BLaER1 (cell line): Measurements from ENCODE around the gene NDUFS7.

Source experiments
- H3K27ac ChIP-seq: shearing (Covaris generic); formaldehyde crosslinking; 2 replicates; pipeline ENCODE4 v1.8.1; 2022
- H3K27me3 ChIP-seq: shearing (Covaris generic); formaldehyde crosslinking; 2 replicates; pipeline ENCODE4 v1.8.1; 2022
- H3K36me3 ChIP-seq: shearing (Covaris generic); formaldehyde crosslinking; 2 replicates; pipeline ENCODE4 v1.8.1; 2022
- H3K4me1 ChIP-seq: shearing (Covaris generic); formaldehyde crosslinking; 2 replicates; pipeline ENCODE4 v1.8.1; 2022
- H3K4me2 ChIP-seq: shearing (Covaris generic); formaldehyde crosslinking; 2 replicates; pipeline ENCODE4 v1.8.1; 2022
- H3K4me3 ChIP-seq: shearing (Covaris generic); formaldehyde crosslinking; 2 replicates; pipeline ENCODE4 v1.8.1; 2022
- H3K9ac ChIP-seq: shearing (Covaris generic); formaldehyde crosslinking; 2 replicates; pipeline ENCODE4 v1.8.1; 2022
- H3K9me3 ChIP-seq: shearing (Covaris generic); formaldehyde crosslinking; 2 replicates; pipeline ENCODE4 v1.8.1; 2022
- H4K20me1 ChIP-seq: shearing (Covaris generic); formaldehyde crosslinking; 2 replicates; pipeline ENCODE4 v1.8.1; 2022
- Cebpa-rat ChIP-seq: shearing (Covaris generic); IDR thresholded peaks from 2 replicates; pipeline ENCODE4 v1.8.1; 2022

NDUFS7 gene

DNA sequence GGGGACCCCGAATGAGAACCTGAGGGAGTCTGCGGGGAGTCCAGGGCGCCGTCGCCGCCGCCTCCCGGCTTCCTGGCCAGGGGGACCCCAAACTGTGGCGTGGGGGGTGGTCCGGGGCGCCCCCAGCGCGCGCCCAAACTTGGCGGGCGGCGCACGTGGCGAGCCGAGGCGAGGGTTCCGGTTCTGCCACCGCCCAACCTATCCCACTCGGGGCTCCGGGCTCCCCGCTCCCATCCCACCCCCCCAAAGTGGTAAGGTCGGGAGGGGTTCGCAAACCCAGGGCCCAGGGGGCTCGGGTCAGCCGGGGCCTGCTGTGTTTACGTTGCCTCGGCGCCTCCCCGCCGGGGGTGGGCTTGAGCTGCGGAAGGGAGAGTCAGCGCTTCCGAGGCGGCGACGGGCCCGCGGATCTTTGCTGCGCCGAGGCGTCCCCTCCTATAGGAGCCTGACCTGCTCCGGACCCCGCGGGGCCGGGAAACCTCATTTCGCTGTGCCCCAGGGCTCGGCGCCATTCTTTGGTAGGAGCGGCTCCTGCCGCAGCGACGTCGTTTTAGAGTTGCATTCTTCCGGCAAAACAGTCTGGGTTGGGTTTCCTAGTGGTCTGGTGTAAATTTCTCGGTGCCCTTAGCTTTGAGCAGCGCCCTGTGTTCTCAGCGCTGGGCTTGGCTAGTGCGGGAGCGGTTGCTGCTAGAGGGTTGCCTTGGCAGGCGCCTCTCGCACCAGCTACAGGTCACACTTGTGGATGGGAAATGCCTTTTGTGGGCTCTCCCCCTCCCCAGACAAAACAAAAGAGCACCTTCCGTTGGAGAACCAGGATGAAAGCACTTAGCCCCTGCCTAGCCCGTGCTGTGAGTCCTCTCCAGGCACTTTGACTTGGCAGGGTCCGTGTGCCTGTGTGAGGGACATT lies 24.8 kb downstream of the NDUFS7 start:
- peak overlapping the region; percentile 100 for H3K27ac ChIP-seq
- no peaks in the 10 kb centered on the region for H3K9me3 ChIP-seq
- peak overlapping the region; percentile 100 for H3K9ac ChIP-seq
- peaks cover 46% of the 10 kb centered on the region for H3K36me3 ChIP-seq
- peak overlapping the region; percentile 100 for H3K4me3 ChIP-seq
- no peak for TF ChIP-seq Cebpa-rat
- H4K20me1 ChIP-seq = peaks cover 52% of the 10 kb centered on the region
- peak overlapping the region; percentile 93 for H3K4me2 ChIP-seq
- no peaks in the 10 kb centered on the region for H3K27me3 ChIP-seq
- peaks cover 77% of the 10 kb centered on the region for H3K4me1 ChIP-seq

DNA sequence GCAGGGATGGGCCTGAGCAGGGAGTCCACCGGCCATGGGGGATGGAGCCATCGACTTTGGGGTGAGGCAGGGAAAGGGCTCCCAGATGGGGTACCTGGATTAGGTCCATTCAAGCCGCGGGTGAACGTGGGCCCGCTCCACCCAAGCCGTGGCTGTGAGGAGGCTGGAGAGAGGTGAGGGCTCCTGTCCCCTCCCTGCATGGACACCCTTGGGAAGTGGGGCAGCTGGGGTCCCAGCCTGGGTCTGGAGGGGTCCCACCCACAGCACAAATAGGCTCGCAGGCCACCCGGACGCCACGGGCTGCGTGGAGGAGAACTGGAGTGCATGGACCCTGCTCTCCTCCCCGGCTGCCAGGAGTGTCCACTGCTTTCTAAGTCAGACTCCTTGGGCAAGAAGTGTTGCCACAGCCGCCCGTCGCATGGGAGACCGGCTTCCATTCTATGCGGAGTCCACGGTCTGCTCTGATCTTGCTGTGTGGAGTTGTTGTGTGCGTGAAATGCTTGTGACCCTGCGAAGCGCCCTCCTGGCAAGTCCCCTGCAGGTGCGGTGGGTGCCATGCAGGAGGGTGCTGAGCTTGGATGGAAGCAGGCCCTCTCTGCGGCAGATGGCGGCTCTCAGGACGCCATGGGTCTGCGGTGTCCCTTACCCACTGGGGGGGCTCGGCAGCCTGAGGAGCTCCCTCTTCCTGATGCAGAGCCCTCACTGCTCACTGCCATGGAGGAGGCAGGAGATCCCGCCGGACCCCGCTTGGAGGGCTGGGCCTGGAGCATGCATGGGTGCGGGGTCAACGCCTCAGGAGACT lies 25.7 kb downstream of the NDUFS7 start:
- Histone ChIP-seq H3K4me1 (peaks cover 75% of the 10 kb centered on the region), H3K27ac (peak overlapping the region; percentile 100), H3K9me3 (no peaks in the 10 kb centered on the region), H3K4me2 (peak overlapping the region; percentile 93), H3K27me3 (no peaks in the 10 kb centered on the region), H4K20me1 (peaks cover 61% of the 10 kb centered on the region), H3K4me3 (peak overlapping the region; percentile 100), H3K9ac (peak overlapping the region; percentile 100), H3K36me3 (peaks cover 55% of the 10 kb centered on the region)
- TF ChIP-seq Cebpa-rat = no peak

DNA sequence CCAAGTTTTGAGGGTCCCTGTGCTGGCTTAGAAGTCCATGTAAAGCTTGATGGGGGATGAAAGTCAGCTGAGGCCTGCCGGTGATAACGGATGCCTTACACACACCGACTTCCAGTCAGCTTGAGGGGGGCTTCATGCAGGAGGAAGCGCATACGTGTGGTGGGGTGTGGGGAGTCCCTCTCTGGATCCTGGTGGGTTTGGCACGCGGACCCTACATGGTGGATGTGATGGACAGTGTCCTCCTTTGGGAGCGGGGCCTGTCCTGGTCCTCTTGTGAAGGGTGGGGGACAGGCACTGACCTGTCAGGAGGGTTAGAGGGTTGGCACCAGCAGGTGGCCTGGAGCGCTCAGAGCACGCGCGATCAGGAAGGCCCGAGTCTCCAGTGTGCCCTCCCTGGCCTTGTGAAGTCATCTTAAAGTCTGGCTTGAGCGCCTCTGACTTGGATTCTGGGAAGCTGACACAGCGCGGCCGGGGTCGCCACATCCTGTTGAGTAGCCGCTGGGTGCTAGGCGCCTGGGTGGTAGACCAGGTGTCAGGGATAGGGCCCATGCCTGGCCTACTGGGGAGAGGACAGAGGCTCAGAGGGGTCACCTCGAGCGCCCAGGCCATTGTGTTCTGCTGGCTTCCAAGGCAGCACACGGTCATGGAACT lies 26.6 kb downstream of the NDUFS7 start:
- Histone ChIP-seq H3K27me3 (no peaks in the 10 kb centered on the region), H3K4me1 (peaks cover 75% of the 10 kb centered on the region), H4K20me1 (peaks cover 69% of the 10 kb centered on the region), H3K27ac (peak overlapping the region; percentile 100; the same call in 1 of the 2 replicates), H3K9ac (peak overlapping the region; percentile 100), H3K4me2 (peak overlapping the region; percentile 93), H3K36me3 (peaks cover 63% of the 10 kb centered on the region), H3K9me3 (no peaks in the 10 kb centered on the region), H3K4me3 (peak overlapping the region; percentile 100; the same call in 1 of the 2 replicates)
- TF ChIP-seq Cebpa-rat = no peak

DNA sequence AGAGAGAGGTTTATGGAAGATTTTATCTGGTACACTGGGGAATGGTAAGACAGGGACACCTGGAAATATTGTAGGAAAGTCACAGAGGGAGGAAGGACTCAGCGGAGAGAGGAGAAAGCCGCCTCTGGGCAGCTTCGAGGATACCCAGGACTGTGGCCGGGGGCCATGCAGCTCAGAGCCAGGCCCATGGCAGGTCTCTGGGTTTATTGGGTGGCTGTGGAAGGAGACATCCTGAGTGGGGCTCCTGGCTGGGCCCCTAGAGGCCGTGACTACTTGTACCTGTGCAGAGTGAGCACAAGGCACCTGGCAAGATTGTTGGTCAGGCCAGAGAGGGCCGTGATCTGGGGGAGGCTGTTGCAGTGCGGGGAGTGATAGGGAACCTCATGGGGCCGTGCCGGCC lies 27.1 kb downstream of the NDUFS7 start:
- peaks cover 68% of the 10 kb centered on the region for H3K36me3 ChIP-seq
- no peaks in the 10 kb centered on the region for H3K9me3 ChIP-seq
- no peaks in the 10 kb centered on the region for H3K27me3 ChIP-seq
- H3K4me2 ChIP-seq = peak overlapping the region; percentile 93
- peaks cover 75% of the 10 kb centered on the region for H3K4me1 ChIP-seq
- H3K4me3 ChIP-seq = 0 out of 2 replicates have a peak overlapping the region, but pooled peaks have one; percentile 15
- 0 out of 2 replicates have a peak overlapping the region, but pooled peaks have one; percentile 100 for H3K27ac ChIP-seq
- peak overlapping the region; percentile 100; the same call in 1 of the 2 replicates for H3K9ac ChIP-seq
- TF ChIP-seq Cebpa-rat = no peak
- peaks cover 75% of the 10 kb centered on the region for H4K20me1 ChIP-seq

DNA sequence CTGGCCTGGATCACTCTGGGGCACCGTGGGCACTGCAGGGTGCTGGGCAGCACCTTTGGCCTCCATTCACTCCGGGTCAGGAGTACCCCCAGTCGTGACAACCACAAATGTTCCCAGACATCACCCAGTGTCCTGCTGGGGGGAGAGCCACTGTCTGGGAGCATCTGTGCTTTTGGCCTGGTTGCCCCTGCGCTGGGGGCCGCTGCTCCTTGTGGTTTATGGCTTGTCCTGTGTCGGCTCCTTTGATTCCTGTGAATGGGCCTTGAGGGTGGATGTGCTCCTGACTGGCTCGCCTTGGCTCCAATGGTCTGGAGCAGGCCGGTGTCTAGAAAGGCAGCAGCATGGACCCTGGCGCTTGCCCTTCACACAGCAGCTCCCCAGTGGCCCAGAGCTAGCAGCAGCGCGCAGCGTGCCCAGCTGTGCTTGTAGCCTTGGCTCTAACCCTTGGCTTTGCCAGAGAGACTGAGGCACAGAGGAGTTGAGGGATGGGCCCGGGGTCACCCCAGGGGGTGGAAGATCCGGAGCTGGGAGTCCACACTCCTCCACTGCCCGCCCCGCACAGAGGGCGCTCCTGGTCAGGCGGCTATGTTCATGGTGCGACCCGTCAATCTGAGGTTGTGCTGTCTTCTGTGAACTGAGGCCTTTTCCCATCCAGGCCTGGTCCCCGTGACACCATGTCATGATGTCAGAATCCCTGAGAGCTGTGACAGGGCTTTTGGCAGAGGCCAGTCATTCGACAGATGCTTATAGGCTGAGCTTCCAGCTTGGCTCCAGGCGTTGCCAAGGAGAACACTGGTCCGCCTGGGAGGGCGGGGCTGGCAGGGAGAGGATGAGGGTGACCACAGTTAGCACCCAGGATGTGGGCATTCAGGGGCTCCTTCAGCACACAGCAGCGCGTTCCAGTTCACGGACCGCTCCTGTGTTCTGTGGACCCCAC lies 27.8 kb downstream of the NDUFS7 start:
- no peaks in the 10 kb centered on the region for H3K9me3 ChIP-seq
- no peaks in the 10 kb centered on the region for H3K27me3 ChIP-seq
- peak overlapping the region; percentile 93 for H3K4me2 ChIP-seq
- no peak overlapping the region for H3K4me3 ChIP-seq
- H3K9ac ChIP-seq = peak overlapping the region; percentile 100; the same call in 1 of the 2 replicates
- H3K27ac ChIP-seq = 0 out of 2 replicates have a peak overlapping the region, but pooled peaks have one; percentile 100
- no peak for TF ChIP-seq Cebpa-rat
- peaks cover 75% of the 10 kb centered on the region for H3K4me1 ChIP-seq
- peaks cover 82% of the 10 kb centered on the region for H4K20me1 ChIP-seq
- H3K36me3 ChIP-seq = peaks cover 75% of the 10 kb centered on the region

DNA sequence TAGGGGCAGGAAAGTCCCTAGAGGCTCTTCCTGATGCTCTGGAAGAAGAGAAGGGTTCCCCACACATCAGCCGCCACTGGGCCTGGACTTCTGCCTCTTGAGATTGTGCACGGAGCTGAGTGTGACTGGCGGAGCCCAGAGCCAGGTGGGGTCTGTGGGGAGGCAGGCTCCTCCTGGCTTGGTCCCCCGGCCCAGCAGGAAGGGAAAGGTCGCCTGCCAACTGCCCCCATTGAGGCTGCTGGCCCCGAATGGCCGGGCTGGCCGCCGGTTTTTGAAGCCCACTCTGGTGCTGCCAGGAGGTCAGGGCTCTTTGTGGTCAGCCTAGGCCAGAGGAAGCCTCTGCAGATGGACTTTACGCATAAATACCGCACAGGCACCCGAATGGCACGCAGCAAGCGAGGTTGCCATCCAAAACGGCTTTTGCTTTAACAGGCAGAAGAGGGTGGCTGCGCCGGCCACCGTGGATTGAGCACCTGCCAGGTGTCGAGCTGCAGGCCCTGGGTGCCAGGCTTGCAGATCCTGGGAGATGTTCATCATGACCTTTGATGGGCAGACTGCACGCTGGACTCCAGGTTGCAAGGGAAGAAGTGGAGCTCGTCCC lies 28.7 kb downstream of the NDUFS7 start:
- H3K9ac ChIP-seq = peak overlapping the region; percentile 53; the same call in 1 of the 2 replicates
- no peak overlapping the region for H3K27ac ChIP-seq
- peak overlapping the region; percentile 93 for H3K4me2 ChIP-seq

DNA sequence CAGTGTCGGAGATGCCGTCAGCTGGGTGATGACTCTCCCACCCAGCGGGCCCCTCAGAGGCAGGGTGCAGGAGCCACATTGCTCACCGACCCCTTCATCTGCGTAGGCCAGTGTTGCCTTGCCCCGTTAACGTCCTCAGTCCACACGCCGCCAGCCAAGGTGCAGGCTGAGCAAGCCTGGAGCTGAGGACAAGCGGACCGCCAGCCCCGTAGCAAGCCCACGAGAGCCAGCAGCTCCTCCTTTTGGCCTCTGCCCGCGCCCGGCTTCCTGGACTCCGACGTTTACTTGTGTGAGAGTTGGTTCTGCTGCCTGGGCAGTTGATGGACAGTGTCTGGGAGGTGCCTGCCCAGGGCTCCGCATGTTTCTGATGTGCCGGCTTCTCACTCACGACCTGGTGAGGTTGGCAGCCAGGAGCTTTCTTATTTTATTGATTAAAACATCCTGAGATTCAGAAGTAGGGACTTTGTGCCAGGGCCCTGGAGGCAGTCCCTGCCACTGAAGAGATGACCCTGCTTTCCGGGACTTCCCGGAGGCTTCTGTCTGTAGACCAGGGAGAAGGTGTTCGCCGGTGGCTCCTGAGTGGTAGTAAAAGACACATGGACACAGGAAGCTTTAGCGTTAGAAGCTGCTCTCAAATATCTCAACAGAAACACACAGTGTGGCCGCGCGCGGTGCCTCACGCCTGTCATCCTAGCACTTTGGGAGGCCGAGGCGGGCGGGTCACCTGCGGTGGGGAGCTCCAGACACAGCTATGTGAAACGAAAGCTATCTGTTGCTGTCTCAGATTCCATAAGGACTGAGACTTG lies 29.5 kb downstream of the NDUFS7 start:
- H3K4me1 ChIP-seq = peaks cover 74% of the 10 kb centered on the region
- H3K4me3 ChIP-seq = no peak overlapping the region
- peaks cover 92% of the 10 kb centered on the region for H3K36me3 ChIP-seq
- no peak overlapping the region for H3K4me2 ChIP-seq
- H3K9me3 ChIP-seq = no peaks in the 10 kb centered on the region
- no peaks in the 10 kb centered on the region for H3K27me3 ChIP-seq
- H3K27ac ChIP-seq = no peak overlapping the region
- no peak overlapping the region for H3K9ac ChIP-seq
- TF ChIP-seq Cebpa-rat = no peak
- peaks cover 99% of the 10 kb centered on the region for H4K20me1 ChIP-seq

More for the DNA sequence above, 28.7 kb downstream of the NDUFS7 start:
- Histone ChIP-seq H3K4me1 (peaks cover 74% of the 10 kb centered on the region), H3K9me3 (no peaks in the 10 kb centered on the region), H3K4me3 (no peak overlapping the region), H4K20me1 (peaks cover 91% of the 10 kb centered on the region), H3K36me3 (peaks cover 84% of the 10 kb centered on the region), H3K27me3 (no peaks in the 10 kb centered on the region)
- no peak for TF ChIP-seq Cebpa-rat
